K562 (cell line): ENCODE data around the gene LST1. TPM values are rescaled to one million over a fixed set of nuclear protein-coding genes. Genes with fewer than 3 reads are reported as not detected.

ENCODE experiments used
- BRCA1 ChIP-seq, 2 experiments: fragments of 450-650 bp in 1 of 2; sonication (generic) in 1 of 2; formaldehyde crosslinking in 1 of 2; IDR thresholded peaks; 2 replicates each; pipeline versions ENCODE4 v1.5.0 to v1.6.1; 2017 to 2020; ENCODE audit warnings: mild to moderate bottlenecking in 1 of 2, missing genetic modification reagents in 1 of 2
- BRD9 ChIP-seq: fragments of 450-650 bp; IDR thresholded peaks from 2 replicates; pipeline ENCODE4 v1.6.1; 2018; ENCODE audit warnings: low read depth; ENCODE audit not compliant: partially characterized antibody
- CAMTA2 ChIP-seq: fragments of 250-450 bp; sonication (Bioruptor Pico); conservative IDR thresholded peaks from 2 replicates; pipeline ENCODE4 v1.5.1; 2022
- CREM ChIP-seq: IDR thresholded peaks from 2 replicates; pipeline ENCODE4 v1.6.1; 2014; ENCODE audit warnings: antibody characterized with exemption, low read depth
- CTCFL ChIP-seq: IDR thresholded peaks from 2 replicates; pipeline ENCODE4 v1.6.1; 2011; ENCODE audit warnings: borderline replicate concordance, low read depth, mild to moderate bottlenecking, moderate library complexity, low read length; ENCODE audit not compliant: insufficient read depth, poor library complexity, severe bottlenecking
- DIDO1 ChIP-seq: fragments of 450-650 bp; IDR thresholded peaks from 2 replicates; pipeline ENCODE4 v1.6.1; 2016; ENCODE audit warnings: low read depth, missing biosample characterization, missing genetic modification characterization
- E2F3 ChIP-seq: fragments of 250-450 bp; sonication (Bioruptor Pico); IDR thresholded peaks from 2 replicates; pipeline ENCODE4 v1.4.0; 2020; ENCODE audit warnings: mild to moderate bottlenecking
- ELK1 ChIP-seq: sonication (generic); formaldehyde crosslinking; IDR thresholded peaks from 2 replicates; pipeline ENCODE4 v1.8.1; 2022; ENCODE audit warnings: missing genetic modification reagents
- ETS2 ChIP-seq: IDR thresholded peaks from 2 replicates; pipeline ENCODE4 v1.6.1; 2016; ENCODE audit warnings: borderline replicate concordance, missing genetic modification characterization, mild to moderate bottlenecking, moderate library complexity, missing compliant biosample characterization; ENCODE audit not compliant: poor library complexity, severe bottlenecking
- HDGF ChIP-seq: fragments of 450-650 bp; IDR thresholded peaks from 2 replicates; pipeline ENCODE4 v1.6.1; 2016
- IFI16 ChIP-seq: fragments of 250-450 bp; sonication (Bioruptor Pico); IDR thresholded peaks from 2 replicates; pipeline ENCODE4 v2.1.2; 2022; ENCODE audit warnings: mild to moderate bottlenecking, inconsistent platforms
- PHB ChIP-seq: fragments of 250-450 bp; sonication (Bioruptor Pico); IDR thresholded peaks from 2 replicates; pipeline ENCODE4 v1.5.0; 2021
- PHF8 ChIP-seq: fragments of 200-600 bp; sonication (generic); IDR thresholded peaks from 2 replicates; pipeline ENCODE4 v1.6.1; 2012; ENCODE audit warnings: mixed run types, mild to moderate bottlenecking, inconsistent platforms, low read length, moderate library complexity, borderline replicate concordance
- POLR2AphosphoS2 ChIP-seq: IDR thresholded peaks from 2 replicates; pipeline ENCODE4 v1.6.1; 2012; ENCODE audit warnings: low read length, improper control_type of control experiment
- RBM39 ChIP-seq: fragments of 200-400 bp; formaldehyde crosslinking; optimal IDR thresholded peaks from 2 replicates; pipeline ENCODE3; 2018; ENCODE audit warnings: low read depth, low read length
- STAT5B ChIP-seq: fragments of 250-450 bp; sonication (Bioruptor Pico); IDR thresholded peaks from 2 replicates; pipeline ENCODE4 v1.8.0; 2021; ENCODE audit warnings: mild to moderate bottlenecking, inconsistent platforms
- TEAD1 ChIP-seq, 2 experiments: fragments of 450-650 bp in 1 of 2; sonication (generic) in 1 of 2; formaldehyde crosslinking; IDR thresholded peaks; 2 replicates each; pipeline versions ENCODE4 v1.4.0 to v1.8.0; 2020 to 2022; ENCODE audit warnings: mild to moderate bottlenecking in 2 of 2, missing genetic modification reagents in 1 of 2
- ZNF41 ChIP-seq: fragments of 250-450 bp; sonication (Bioruptor Pico); conservative IDR thresholded peaks from 2 replicates; pipeline ENCODE4 v1.4.0; 2020; ENCODE audit warnings: mild to moderate bottlenecking
- ZNF518B ChIP-seq: fragments of 250-450 bp; sonication (Bioruptor Pico); IDR thresholded peaks from 2 replicates; pipeline ENCODE4 v1.5.0; 2021; ENCODE audit warnings: mild to moderate bottlenecking, moderate library complexity
- ZNF655 ChIP-seq: fragments of 250-450 bp; sonication (Bioruptor Pico); IDR thresholded peaks from 2 replicates; pipeline ENCODE4 v1.5.0; 2021
- polyA plus RNA-seq, 8 experiments: library from polyadenylated mRNA; depleted of rRNA in 4 of 8; stranded (reverse) in 5 of 8; unstranded in 3 of 8; fragments of >200 nt; fragmentation: Nextera tagmentation in 2 of 8; fragmentation: Illumina TruSeq in 1 of 8; extraction: Ambion mirVana in 2 of 8; extraction: Trizol in 1 of 8; gene quantifications; 2 replicates each; pipeline versions ENCODE4 v1.2.1 to v1.2.3, GENCODE V29; 2011 to 2014; ENCODE audit warnings: inconsistent platforms in 1 of 8, missing spikeins in 1 of 8
- total RNA-seq, 7 experiments: library from RNA; depleted of rRNA in 6 of 7; stranded (reverse); fragments of >200 nt in 6 of 7; fragmentation: Illumina TruSeq in 2 of 7; extraction: Trizol in 2 of 7; gene quantifications; 2 replicates each; pipeline versions ENCODE4 v1.2.1 to v1.2.3, GENCODE V29; 2011 to 2021; ENCODE audit warnings: low replicate concordance in 1 of 7

The LST1 gene
- total and polyA plus RNA-seq, 9 of the 15 experiments (the other 6 are each of a cell fraction or from before 2014, with no cell fraction given), result 0.82 to 7.8 (median 1.7) TPM

GRCh38 chr6:31541658-31542521, 44.2 kb upstream of the LST1 start, which contains the start of gene DDX39B (continued):
- TF ChIP-seq TEAD1 (CRISPR knock-in tag; IDR thresholded peaks at IDR 0.05) (peak; percentile 65 to 91), CAMTA2 (CRISPR knock-in tag) (no peak), E2F3 (peak; percentile 97), PHB (0 out of 2 replicates have a peak, but pooled peaks have one; percentile 66), CREM (peak; percentile 65; the same call in 1 of the 2 replicates), ELK1 (CRISPR knock-in tag) (0 out of 2 replicates have a peak, but pooled peaks have one; percentile 62), DIDO1 (tag) (peak; percentile 38; the same call in 1 of the 2 replicates), RBM39 (peak; percentile 99), HDGF (no peak), PHF8 (peak; percentile 84; the same call in 1 of the 2 replicates), BRCA1 (IDR thresholded peaks at IDR 0.05) (no peak), BRCA1 (CRISPR knock-in tag; IDR thresholded peaks at IDR 0.05) (no peak; the same call in 1 of the 2 replicates), ZNF518B (no peak), BRD9 (peak; percentile 100), IFI16 (CRISPR knock-in tag) (no peak), ZNF41 (CRISPR knock-in tag) (peak; percentile 61; the same call in 1 of the 2 replicates), CTCFL (no peak), STAT5B (no peak), ETS2 (no peak), ZNF655 (CRISPR knock-in tag) (no peak), POLR2AphosphoS2 (no peak)
